AG04450 (cell line): ENCODE measurements around the gene CARS1. TPM values are rescaled to one million over a fixed set of nuclear protein-coding genes. Genes with fewer than 3 reads are reported as not detected.

Source experiments
- CTCF ChIA-PET: fragments of 300-600, 350-600 bp; formaldehyde crosslinking; extraction: SDS; loops from one replicate; lab custom pipeline; 2022; ENCODE audit warnings: antibody characterized with exemption, inconsistent platforms; lab: Charles Lee
- POLR2A ChIA-PET: fragments of 350-600 bp; formaldehyde crosslinking; extraction: SDS; loops from one replicate; lab custom pipeline; 2021; ENCODE audit warnings: antibody characterized with exemption, inconsistent platforms; lab: Yijun Ruan, JAX
- DNase-seq: peaks from one replicate; pipeline ENCODE4 v3.0.0-alpha.2; 2011; ENCODE audit warnings: low read depth, low spot score
- H3K27ac ChIP-seq: one replicate; pipeline ENCODE4 v1.5.1; 2012; ENCODE audit warnings: low read depth, low read length, control low read depth
- H3K27me3 ChIP-seq: one replicate; pipeline ENCODE4 v1.6.0; 2012; ENCODE audit warnings: low read length; ENCODE audit not compliant: control insufficient read depth, insufficient read depth
- H3K4me3 ChIP-seq: 2 replicates; pipeline ENCODE4 v1.5.1; 2011; ENCODE audit warnings: mild to moderate bottlenecking, low read depth, low read length, control low read depth
- H3K9me3 ChIP-seq: 2 replicates; pipeline ENCODE4 v1.5.1; 2012; ENCODE audit warnings: low read length; ENCODE audit not compliant: control insufficient read depth, insufficient read depth
- polyA plus RNA-seq: library from polyadenylated mRNA; depleted of rRNA; stranded (reverse); fragments of >200 nt; gene quantifications from 2 replicates; pipeline ENCODE4 v1.2.3, GENCODE V29; 2011
- TF ChIP-seq, protein P1 (sequence below): IDR thresholded peaks from 2 replicates; pipeline ENCODE4 v1.5.1; 2011; ENCODE audit warnings: low read depth, low read length, control low read depth, inconsistent platforms

The CARS1 gene
- polyA plus RNA-seq, 1 experiment = 139 TPM

DNA sequence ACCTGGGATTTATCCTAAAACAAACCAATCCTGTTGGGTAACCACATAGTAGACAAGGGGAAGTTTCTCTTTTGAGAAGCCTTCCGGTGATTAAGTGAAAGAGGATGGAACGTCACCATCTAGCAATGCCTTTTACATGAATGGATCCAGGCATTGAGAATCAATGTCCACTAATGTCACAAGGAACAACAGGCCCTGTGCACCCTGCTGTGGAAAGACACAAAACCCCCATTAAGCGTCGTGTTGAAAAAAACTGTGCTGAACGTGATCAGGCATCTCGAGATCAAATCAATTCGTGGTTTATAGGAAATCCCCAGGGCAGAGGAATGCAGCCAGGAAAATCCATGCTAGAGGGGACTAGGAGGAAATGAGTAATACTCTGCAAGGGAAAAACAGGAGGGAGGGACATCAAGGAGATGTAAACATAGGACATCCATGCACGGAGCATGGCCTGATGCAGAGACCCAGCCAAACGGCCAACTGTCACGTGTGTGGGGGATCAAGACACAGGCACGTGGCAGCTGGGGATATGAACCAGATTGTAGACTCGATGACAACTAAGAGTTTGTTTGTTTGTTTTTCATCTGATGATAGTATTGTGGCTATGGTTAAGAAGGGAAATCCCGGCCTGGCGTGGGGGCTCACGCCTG is 38.6 kb upstream of the CARS1 start:
- Histone ChIP-seq H3K27me3 (no peaks in the 10 kb centered on the region), H3K4me3 (peak overlapping the region; percentile 12; the same call in 1 of the 2 replicates), H3K9me3 (no peaks in the 10 kb centered on the region; the same call in 1 of the 2 replicates), H3K27ac (peak overlapping the region; percentile 87)
- CTCF ChIA-PET = interaction anchor here (0.6 kb wide), 1 partner anchor 121 kb away, joined by 4 read pairs; no protein-coding TSS in a partner anchor
- TF ChIP-seq, protein P1, sequence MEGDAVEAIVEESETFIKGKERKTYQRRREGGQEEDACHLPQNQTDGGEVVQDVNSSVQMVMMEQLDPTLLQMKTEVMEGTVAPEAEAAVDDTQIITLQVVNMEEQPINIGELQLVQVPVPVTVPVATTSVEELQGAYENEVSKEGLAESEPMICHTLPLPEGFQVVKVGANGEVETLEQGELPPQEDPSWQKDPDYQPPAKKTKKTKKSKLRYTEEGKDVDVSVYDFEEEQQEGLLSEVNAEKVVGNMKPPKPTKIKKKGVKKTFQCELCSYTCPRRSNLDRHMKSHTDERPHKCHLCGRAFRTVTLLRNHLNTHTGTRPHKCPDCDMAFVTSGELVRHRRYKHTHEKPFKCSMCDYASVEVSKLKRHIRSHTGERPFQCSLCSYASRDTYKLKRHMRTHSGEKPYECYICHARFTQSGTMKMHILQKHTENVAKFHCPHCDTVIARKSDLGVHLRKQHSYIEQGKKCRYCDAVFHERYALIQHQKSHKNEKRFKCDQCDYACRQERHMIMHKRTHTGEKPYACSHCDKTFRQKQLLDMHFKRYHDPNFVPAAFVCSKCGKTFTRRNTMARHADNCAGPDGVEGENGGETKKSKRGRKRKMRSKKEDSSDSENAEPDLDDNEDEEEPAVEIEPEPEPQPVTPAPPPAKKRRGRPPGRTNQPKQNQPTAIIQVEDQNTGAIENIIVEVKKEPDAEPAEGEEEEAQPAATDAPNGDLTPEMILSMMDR = no peak
- POLR2A ChIA-PET = no interaction called here
- peak; percentile 51 for DNase-seq

DNA sequence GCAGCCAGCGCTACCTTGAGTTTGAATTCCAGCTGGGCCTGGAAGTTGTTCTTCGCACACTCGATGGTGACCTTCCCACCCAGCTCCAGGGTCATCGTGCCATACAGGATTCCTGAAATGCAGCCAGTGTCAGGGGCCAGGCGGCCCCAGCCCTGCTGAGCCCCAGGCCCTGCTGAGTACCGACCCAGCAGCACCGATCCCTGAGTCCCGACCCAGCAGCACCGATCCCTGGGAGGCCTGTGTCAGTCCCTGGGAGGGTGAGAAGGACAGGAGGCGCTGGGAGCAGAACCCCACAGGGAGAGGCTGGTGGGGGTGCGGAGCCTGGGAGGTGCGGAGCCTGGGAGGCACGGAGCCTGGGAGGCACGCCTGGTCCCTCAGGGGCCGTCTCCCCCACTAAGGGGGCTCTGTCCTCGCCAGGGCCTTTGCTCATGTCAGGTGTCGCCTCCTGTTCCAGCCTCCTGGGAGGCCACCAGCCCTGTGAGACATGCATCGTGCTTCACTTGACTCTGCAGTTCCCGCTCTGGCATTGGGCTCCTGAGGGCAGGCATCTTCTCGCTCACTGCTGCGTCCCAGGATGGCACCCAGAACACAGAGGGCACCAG is 37.1 kb upstream of the CARS1 start:
- ChIA-PET CTCF (interaction anchor here (0.7 to 1.4 kb wide), 3 partner anchors 17 to 101 kb away, joined by 3 to 4 read pairs (median 3); no protein-coding TSS in a partner anchor), POLR2A (interaction anchor here (0.7 kb wide), 1 partner anchor 9 kb away, joined by 6 read pairs; no protein-coding TSS in a partner anchor)
- DNase-seq = no peak
- no peak overlapping the region for H3K4me3 ChIP-seq
- TF ChIP-seq, protein P1 = no peak
- H3K27me3 ChIP-seq = no peaks in the 10 kb centered on the region
- H3K9me3 ChIP-seq = no peaks in the 10 kb centered on the region; the same call in 1 of the 2 replicates
- no peak overlapping the region for H3K27ac ChIP-seq

DNA sequence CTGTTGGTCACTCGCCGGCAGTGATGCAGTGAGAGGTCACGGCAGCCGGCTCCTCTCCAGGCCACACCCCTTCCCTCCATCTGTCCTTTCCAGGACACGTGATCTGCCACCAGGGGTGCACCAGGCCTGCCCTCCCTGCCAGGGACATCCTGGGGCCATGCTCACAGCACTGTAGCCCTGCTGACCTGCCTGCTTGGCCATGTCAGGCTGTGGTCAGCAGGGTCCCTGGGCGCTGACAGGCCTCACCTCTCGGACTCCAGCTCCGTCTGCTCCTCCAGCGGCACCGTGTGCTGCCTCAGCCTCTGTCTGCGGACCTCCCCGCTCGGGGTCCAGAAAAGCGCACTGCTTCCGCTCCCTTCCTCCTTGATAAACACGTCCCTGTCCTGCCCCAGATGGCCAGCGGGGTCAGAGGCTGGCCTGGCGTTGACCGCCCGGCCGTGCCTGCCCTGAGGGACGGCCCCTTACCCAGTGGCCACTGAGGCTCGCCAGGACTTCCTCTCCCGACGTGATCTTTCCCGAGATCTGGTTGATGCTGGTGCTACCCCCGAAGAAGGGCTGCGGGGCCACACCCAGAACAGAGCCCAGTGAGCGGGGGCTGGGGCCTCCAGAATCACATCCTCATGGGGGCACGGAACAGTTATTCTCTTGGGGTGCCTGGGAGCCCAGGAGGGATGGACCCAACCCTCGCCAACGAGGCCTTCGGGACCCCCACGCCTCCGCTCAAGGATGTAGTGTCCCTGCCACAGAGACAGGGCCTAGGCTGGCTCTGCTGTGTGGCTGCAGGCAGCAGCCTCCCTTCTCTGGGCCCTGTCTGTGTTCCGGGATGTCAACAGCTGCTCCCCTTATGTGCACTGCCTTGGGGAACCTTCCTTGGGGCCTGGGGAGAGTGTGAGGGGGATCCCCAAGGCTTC is 36.3 kb upstream of the CARS1 start:
- CTCF ChIA-PET = interaction anchor here (0.9 to 1.4 kb wide), 3 partner anchors 16 to 31 kb away, joined by 3 to 4 read pairs (median 4); no protein-coding TSS in a partner anchor
- no peaks in the 10 kb centered on the region; the same call in 1 of the 2 replicates for H3K9me3 ChIP-seq
- no peak overlapping the region for H3K4me3 ChIP-seq
- TF ChIP-seq, protein P1 = no peak
- no peak overlapping the region for H3K27ac ChIP-seq
- POLR2A ChIA-PET = interaction anchor here (0.6 kb wide), 1 partner anchor 747 kb away, joined by 4 read pairs; the partner anchor contains the start of gene RHOG
- H3K27me3 ChIP-seq = no peaks in the 10 kb centered on the region
- no peak for DNase-seq

DNA sequence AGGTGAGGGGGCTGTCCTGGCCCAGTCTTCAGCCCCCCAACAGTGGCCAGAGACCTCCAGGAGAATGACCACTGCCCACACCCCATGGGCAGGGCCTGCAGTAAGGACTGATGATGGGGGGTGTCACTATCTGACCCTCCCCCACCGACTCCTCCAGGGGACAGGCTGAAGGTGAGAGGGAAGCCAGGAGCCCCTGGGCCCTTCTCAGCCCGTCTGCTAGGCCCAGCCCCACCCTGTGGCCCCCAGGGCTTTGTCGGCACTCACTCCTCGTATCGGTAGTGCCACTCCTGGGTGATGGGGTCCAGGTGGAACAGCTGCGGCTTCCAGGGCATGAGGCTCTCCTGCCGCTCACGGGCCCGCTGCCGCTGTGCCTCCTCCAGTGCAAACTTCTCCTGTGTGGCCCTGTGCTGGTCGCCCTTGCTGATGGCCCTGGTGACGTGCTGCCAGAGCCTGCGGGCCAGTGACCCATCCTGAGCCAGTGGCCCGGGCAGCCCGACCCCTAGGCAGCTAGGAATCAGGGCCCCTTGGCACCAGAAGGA is 35.4 kb upstream of the CARS1 start:
- Histone ChIP-seq H3K27me3 (no peaks in the 10 kb centered on the region), H3K27ac (no peak overlapping the region), H3K4me3 (no peak overlapping the region), H3K9me3 (no peaks in the 10 kb centered on the region; the same call in 1 of the 2 replicates)
- ChIA-PET CTCF (interaction anchor here (0.9 to 1.5 kb wide), 3 partner anchors 17 to 102 kb away, joined by 3 to 5 read pairs (median 4); no protein-coding TSS in a partner anchor), POLR2A (interaction anchor here (0.6 kb wide), 1 partner anchor 748 kb away, joined by 4 read pairs; the partner anchor contains the start of gene RHOG)
- DNase-seq = no peak
- TF ChIP-seq, protein P1 = no peak
